Left renal cortex interstitium (tissue), 4 donors: ENCODE measurements around the gene BTNL2. TPM values are rescaled to one million over a fixed set of nuclear protein-coding genes. Genes with fewer than 3 reads are reported as not detected.
A peak's percentile ranks its signal among the peaks of the same experiment; 100 is the strongest.

Experiments used
- DNase-seq, 4 donors: peaks; one replicate each; pipeline ENCODE4 v3.0.0-alpha.2; 2013; ENCODE audit warnings: low read depth in 4 of 4, low spot score in 2 of 4, missing footprints in 1 of 4
- polyA plus RNA-seq, 4 donors: library from polyadenylated mRNA; unstranded; fragments of 120-200 nt; gene quantifications; one replicate each; pipeline ENCODE4 v1.2.1, GENCODE V29; 2013; ENCODE audit not compliant: insufficient read length in 4 of 4

BTNL2 gene
- polyA plus RNA-seq, 4 donors: 0.14 to 1.8 (median 0.85) TPM

GRCh38 chr6:32416036-32416435 is 9.1 kb upstream of the BTNL2 start:
- DNase-seq: no peak

DNA sequence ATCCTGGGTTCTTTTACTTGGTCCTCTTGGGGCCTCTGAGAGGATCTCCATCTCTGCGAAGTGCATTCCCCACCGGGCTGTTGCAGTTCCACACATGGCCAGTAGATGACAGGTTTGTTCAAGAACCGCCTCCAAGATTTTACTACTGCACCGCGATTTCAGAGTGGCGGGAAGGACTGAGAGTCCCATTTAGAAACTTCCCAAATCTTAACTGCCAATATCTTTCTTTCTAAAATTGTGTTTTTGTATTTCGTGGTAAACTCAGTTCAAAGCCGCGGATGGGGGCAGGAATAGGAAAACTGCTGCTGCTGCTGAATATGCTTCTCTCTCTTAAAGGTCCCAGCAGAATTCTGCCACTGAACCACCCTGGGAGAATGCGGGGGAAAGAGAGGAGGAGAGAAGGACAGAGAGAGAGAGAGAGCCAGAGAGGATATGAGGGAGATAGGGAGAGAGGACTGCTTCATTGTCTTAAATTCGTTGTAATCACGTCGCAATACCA is 8.6 kb upstream of the BTNL2 start:
- peak in 1 of 4 donors; percentile 62 for DNase-seq

GRCh38 chr6:32413427-32414047 is 6.6 kb upstream of the BTNL2 start:
- peak in 2 of 4 donors; percentile 54 to 69 for DNase-seq

DNA sequence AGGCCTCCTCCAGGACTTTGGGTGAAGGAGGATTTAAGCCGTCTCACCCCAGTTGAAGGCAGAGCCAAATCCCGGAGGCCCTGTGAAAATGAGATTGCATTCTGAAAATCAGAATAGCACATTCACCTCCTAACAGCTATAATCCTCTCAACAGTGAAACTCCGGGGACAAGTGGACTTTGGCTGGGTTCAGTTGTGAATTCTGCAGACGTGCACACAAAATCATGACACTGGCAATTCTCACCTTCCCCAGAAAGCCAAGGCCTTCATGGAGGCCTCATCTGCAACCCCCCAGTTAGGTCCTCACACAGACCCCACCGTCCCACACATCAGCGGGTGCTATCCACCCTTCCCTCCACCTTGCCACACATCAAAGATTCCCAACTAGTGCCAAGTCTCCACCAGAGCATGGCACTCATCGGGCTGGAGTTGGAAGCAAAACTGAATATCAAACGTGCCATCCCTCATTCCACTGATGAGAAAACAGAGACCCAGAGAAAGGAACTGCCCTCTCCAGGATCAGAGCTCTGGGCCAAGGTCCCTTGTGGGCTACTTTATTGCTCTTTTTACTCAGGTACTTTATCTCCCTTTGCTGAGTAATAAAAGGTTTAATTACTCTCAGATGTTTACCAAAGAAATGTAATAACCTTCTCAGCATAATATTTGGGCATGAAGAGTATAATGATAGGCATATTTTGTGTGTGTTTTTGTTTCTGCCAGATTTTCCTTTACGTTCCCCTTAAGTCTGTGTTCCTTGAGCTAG is 4.8 kb upstream of the BTNL2 start:
- DNase-seq: no peak

GRCh38 chr6:32410906-32411305 is 3.9 kb upstream of the BTNL2 start:
- no peak for DNase-seq

DNA sequence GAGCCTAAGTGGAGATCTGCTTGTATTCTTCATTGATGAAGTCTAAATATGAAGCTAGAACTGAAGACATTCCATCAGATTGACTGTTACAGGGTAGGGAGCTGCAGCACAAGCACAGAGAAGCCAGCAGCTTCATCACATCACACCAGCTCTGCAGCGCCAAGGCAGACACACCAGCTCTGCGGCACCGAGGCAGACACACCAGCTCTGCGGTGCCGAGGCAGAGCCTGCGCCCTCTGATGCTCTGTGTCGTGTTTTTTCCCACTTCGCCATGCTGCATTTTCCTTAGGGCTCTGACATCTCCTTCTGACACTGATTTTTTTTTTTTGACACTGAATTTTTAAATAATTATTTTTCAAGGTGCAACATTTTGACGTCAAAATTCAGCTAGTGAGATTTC is 784 bp downstream of the BTNL2 start:
- DNase-seq: no peak

- DNase-seq: no peak
Measured at GRCh38 chr6:32405656-32406055, 1.3 kb downstream of the BTNL2 start.

GRCh38 chr6:32402812-32403211 is 4.2 kb downstream of the BTNL2 start:
- no peak for DNase-seq

- DNase-seq: no peak
Measured at GRCh38 chr6:32401284-32401963, 5.6 kb downstream of the BTNL2 start.

DNA sequence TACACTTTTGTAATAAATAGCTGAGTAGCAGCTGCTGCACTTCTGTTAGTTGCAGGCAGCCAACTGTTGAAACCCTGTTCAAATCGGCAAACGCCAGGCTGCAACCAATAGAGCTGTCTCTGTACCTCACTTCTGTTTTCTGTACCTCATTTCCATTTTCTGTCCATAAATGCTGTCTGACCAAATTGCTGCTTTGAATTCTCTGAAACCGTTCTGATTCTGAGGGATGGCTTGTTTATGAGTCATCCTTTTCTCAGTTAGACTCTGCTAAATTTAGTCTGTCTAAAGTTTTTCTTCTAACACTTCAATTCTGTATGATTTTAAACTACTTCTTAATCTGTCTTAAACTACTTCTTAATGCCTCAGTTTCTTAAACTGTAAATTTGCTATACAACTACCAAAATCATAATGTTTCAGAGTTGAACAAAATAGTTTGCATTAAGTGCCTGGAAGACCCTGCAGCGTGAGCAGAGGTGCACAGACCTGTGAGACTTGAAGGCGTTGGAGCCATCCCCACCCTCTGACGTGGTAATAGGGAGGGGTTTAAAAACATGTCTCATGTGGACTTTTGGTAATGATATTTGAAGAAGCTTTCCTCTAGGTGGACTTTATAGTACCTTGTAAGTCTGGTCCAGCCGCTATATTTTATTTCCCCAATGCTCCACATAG is 9.6 kb downstream of the BTNL2 start:
- DNase-seq: no peak

DNA sequence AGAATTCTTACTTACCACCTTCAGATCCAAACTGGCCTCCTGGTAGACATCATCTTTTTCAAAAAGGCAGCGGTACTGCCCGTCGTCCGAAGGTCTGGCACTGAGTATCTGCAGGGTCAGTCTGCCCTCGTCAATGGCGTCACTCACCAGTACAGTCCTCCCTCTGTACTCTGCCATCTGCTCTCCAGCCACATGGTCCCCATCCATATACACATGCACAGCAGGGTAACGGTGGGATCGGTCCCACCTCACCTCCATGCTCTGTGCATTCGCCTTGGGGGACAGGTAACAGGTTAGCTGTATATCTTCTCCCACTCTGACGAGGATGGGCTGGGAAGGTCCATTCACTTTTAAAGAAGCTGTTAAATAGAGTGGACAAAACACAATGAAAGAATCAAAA is 11.0 kb downstream of the BTNL2 start:
- no peak for DNase-seq

- DNase-seq: peak in 1 of 4 donors; percentile 44
Measured at GRCh38 chr6:32393665-32394420, 13.1 kb downstream of the BTNL2 start.

- no peak for DNase-seq
Measured at GRCh38 chr6:32391505-32391904, 15.5 kb downstream of the BTNL2 start.

DNA sequence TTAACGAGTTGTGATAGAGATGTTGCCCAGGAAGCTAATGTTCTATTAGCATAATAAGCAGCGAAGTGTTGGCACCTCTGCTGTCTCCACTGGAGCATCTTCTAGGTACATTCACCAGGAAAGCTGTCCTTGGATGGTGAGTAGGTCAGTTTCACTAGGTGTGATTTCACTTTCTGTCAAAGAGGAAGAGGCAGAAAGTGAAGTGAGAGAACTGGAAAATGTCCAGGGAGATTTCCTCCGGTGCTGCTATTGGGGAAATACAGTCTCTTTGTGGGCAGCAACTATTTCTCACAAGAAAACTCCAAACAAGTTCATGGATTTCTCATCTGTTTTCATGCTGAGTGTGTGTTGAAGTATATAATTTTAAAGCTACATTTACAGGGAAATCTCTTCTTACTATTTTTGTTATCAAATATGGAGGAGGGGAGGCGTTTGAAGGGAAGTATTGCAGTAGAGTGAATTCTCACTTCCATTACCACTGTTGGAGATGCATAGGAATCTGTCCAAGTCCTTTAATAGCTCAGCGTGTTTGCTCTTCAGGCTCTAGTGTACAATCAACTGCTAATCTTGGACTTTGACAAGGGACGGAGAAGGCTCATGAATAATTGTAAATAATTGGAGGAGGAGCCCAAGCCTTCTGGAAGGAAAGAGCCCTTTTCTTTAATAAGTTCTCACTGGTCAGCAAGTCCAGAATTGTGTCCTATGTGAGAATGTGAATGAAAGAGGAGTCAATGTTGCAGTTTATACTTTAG is 19.2 kb downstream of the BTNL2 start:
- DNase-seq: no peak

GRCh38 chr6:32386040-32386439 is 20.9 kb downstream of the BTNL2 start:
- no peak for DNase-seq

GRCh38 chr6:32382757-32383420 is 24.1 kb downstream of the BTNL2 start:
- no peak for DNase-seq

- no peak for DNase-seq
Measured at GRCh38 chr6:32379545-32379944, 27.4 kb downstream of the BTNL2 start.

GRCh38 chr6:32375739-32376529 is 31.0 kb downstream of the BTNL2 start:
- DNase-seq: no peak
